Measurements from ENCODE around the gene FOSL2. TPM values are rescaled to one million over a fixed set of nuclear protein-coding genes. Genes with fewer than 3 reads are reported as not detected.

The FOSL2 gene
- total RNA-seq, 1 experiment from 2014 or later = 44.8 TPM

- Histone ChIP-seq H3K9me3 (ENCODE audit: control insufficient read depth in 1 of 2, insufficient read depth in 1 of 2, low read depth in 1 of 2, low read length in 2 of 2) (no peaks in the 10 kb centered on the region), H3K27me3 (ENCODE audit: insufficient read depth, low read length) (no peaks in the 10 kb centered on the region), H3K4me2 (ENCODE audit: low read length) (no peak overlapping the region), H3K36me3 (ENCODE audit: control insufficient read depth in 1 of 2, insufficient read depth in 2 of 2, low read length in 2 of 2) (no peaks in the 10 kb centered on the region), H4K20me1 (ENCODE audit: insufficient read depth) (no peaks in the 10 kb centered on the region), H3K4me3 (replicated peaks in 1 of 2; ENCODE audit: low read depth in 1 of 2, low read length in 2 of 2) (no peak overlapping the region), H3K4me1 (ENCODE audit: control insufficient read depth in 1 of 2, insufficient read depth in 2 of 2, low read length in 2 of 2) (peaks cover 7 to 43% of the 10 kb centered on the region in 2 experiments; a peak in 3 of 4 replicates), H3K27ac (ENCODE audit: low read depth, low read length) (no peak overlapping the region), H3K9me2 (ENCODE audit: insufficient read depth) (no peaks in the 10 kb centered on the region), H3K79me2 (ENCODE audit: insufficient read depth, low read length) (no peaks in the 10 kb centered on the region), H2AFZ (ENCODE audit: low read depth, low read length, poor library complexity, severe bottlenecking) (no peak overlapping the region), H3K9ac (ENCODE audit: low read length) (no peak overlapping the region)
- DNase-seq (ENCODE audit: low read depth, low spot score) (no peak), ATAC-seq (no peak)
- intact Hi-C loops (cut with micrococcal nuclease) = no loop called here
- ChIA-PET POLR2A (no interaction called here), CTCF (no interaction called here), RAD21 (ENCODE audit: low non-redundant PET in 1 of 2, low total read pairs in 2 of 2, uncharacterized antibody in 2 of 2, unreplicated experiment in 2 of 2) (interaction anchor here in 1 of 2 experiments (0.6 kb wide), 1 partner anchor 37 kb away, joined by 3 read pairs; no protein-coding TSS in a partner anchor)
- TF ChIP-seq RAD21 (IDR thresholded peaks at IDR 0.05; ENCODE audit: low read depth) (no peak), ZNF274 (IDR thresholded peaks at IDR 0.05; ENCODE audit: low read depth, low read length) (no peak), JUND (IDR thresholded peaks at IDR 0.05) (no peak), EGR1 (IDR thresholded peaks at IDR 0.05; ENCODE audit: low read depth) (no peak), SIN3A (IDR thresholded peaks at IDR 0.05; ENCODE audit: low read depth) (no peak), FOSL1 (IDR thresholded peaks at IDR 0.05; ENCODE audit: low read depth) (no peak), SRF (IDR thresholded peaks at IDR 0.05; ENCODE audit: low read depth) (no peak), CBX3 (IDR thresholded peaks at IDR 0.05; ENCODE audit: low read depth) (no peak), YY1 (IDR thresholded peaks at IDR 0.05; ENCODE audit: extremely low read depth, insufficient replicate concordance, low read depth, low read length) (no peak), EZH2 (IDR thresholded peaks at IDR 0.05) (no peak), ELF1 (IDR thresholded peaks at IDR 0.05; ENCODE audit: borderline replicate concordance, low read depth) (no peak), ZFX (IDR thresholded peaks at IDR 0.05) (no peak), POLR2A (IDR thresholded peaks at IDR 0.05; ENCODE audit: borderline replicate concordance, extremely low read depth, insufficient read depth, insufficient read length) (no peak), SP1 (IDR thresholded peaks at IDR 0.05; ENCODE audit: low read depth) (no peak), CEBPB (IDR thresholded peaks at IDR 0.05; ENCODE audit: low read depth) (no peak), POLR2AphosphoS5 (IDR thresholded peaks at IDR 0.05; ENCODE audit: low read depth, low read length) (no peak)
- TF ChIP-seq, protein P1, sequence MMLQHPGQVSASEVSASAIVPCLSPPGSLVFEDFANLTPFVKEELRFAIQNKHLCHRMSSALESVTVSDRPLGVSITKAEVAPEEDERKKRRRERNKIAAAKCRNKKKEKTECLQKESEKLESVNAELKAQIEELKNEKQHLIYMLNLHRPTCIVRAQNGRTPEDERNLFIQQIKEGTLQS (IDR thresholded peaks at IDR 0.05) = no peak
- TF ChIP-seq, protein P2, sequence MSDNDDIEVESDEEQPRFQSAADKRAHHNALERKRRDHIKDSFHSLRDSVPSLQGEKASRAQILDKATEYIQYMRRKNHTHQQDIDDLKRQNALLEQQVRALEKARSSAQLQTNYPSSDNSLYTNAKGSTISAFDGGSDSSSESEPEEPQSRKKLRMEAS (IDR thresholded peaks at IDR 0.05) = no peak
- TF ChIP-seq, protein P3, sequence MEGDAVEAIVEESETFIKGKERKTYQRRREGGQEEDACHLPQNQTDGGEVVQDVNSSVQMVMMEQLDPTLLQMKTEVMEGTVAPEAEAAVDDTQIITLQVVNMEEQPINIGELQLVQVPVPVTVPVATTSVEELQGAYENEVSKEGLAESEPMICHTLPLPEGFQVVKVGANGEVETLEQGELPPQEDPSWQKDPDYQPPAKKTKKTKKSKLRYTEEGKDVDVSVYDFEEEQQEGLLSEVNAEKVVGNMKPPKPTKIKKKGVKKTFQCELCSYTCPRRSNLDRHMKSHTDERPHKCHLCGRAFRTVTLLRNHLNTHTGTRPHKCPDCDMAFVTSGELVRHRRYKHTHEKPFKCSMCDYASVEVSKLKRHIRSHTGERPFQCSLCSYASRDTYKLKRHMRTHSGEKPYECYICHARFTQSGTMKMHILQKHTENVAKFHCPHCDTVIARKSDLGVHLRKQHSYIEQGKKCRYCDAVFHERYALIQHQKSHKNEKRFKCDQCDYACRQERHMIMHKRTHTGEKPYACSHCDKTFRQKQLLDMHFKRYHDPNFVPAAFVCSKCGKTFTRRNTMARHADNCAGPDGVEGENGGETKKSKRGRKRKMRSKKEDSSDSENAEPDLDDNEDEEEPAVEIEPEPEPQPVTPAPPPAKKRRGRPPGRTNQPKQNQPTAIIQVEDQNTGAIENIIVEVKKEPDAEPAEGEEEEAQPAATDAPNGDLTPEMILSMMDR (IDR thresholded peaks at IDR 0.05 in 2 of 3, conservative IDR thresholded peaks at IDR 0.05 in 1 of 3; ENCODE audit: borderline replicate concordance in 1 of 3, insufficient read depth in 1 of 3, low read depth in 2 of 3, low read length in 2 of 3) = no peak
- TF ChIP-seq, protein P4, sequence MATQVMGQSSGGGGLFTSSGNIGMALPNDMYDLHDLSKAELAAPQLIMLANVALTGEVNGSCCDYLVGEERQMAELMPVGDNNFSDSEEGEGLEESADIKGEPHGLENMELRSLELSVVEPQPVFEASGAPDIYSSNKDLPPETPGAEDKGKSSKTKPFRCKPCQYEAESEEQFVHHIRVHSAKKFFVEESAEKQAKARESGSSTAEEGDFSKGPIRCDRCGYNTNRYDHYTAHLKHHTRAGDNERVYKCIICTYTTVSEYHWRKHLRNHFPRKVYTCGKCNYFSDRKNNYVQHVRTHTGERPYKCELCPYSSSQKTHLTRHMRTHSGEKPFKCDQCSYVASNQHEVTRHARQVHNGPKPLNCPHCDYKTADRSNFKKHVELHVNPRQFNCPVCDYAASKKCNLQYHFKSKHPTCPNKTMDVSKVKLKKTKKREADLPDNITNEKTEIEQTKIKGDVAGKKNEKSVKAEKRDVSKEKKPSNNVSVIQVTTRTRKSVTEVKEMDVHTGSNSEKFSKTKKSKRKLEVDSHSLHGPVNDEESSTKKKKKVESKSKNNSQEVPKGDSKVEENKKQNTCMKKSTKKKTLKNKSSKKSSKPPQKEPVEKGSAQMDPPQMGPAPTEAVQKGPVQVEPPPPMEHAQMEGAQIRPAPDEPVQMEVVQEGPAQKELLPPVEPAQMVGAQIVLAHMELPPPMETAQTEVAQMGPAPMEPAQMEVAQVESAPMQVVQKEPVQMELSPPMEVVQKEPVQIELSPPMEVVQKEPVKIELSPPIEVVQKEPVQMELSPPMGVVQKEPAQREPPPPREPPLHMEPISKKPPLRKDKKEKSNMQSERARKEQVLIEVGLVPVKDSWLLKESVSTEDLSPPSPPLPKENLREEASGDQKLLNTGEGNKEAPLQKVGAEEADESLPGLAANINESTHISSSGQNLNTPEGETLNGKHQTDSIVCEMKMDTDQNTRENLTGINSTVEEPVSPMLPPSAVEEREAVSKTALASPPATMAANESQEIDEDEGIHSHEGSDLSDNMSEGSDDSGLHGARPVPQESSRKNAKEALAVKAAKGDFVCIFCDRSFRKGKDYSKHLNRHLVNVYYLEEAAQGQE (IDR thresholded peaks at IDR 0.05; ENCODE audit: low read depth) = no peak
- no TSS peak for BruUV-seq (replicated peaks)
These were observed 29.6 kb upstream of the FOSL2 start for GRCh38 chr2:28362991-28363521.

Data from HCT116 (cell line).